ENCODE results near the gene STARD7. TPM values are rescaled to one million over a fixed set of nuclear protein-coding genes. Genes with fewer than 3 reads are reported as not detected.

The STARD7 gene
- total RNA-seq, 2 experiments from 2014 or later, result 241 to 248 TPM

DNA sequence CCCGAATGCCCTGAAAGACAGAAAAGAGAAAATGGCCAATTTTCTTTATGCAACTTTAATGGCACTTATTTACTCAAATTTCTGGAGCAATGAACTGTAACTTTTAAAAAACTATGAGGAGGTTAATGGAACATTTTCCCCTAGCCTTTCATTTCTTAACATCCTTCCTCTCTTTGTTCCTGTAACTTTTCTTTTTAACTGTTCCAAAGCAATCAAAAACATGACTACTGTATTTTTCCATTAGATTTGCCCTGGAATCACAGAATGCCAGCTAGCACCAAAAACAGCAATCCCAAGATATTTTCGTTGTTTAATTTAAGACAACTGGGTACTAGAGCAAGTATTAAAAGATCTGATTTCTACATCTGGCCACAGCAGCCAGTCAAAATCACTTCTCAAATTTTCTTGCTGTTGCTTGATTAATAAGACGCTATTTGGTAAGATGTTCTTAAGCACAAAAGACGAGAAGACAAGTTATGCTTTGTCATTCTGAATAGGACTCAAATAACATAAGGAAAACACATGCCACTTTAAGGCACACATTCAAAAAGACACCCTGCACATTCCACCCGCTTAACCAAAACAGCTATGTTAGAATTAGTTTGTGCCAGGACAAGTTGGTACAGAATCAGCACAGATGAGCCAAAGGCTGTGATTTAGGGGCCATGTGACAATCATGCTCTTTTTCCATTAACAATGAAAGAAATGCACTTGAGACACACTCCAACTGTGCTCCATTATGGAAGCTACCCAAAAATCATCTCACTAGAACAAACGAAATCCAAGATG lies 3.6 kb downstream of the STARD7 start:
- POLR2A ChIA-PET, result no interaction called here
- CTCF ChIA-PET, result interaction anchor here (0.5 to 1.6 kb wide), 4 partner anchors 27 to 182 kb away, joined by 3 to 4 read pairs (median 4); partner anchors contain the start of gene ASTL

DNA sequence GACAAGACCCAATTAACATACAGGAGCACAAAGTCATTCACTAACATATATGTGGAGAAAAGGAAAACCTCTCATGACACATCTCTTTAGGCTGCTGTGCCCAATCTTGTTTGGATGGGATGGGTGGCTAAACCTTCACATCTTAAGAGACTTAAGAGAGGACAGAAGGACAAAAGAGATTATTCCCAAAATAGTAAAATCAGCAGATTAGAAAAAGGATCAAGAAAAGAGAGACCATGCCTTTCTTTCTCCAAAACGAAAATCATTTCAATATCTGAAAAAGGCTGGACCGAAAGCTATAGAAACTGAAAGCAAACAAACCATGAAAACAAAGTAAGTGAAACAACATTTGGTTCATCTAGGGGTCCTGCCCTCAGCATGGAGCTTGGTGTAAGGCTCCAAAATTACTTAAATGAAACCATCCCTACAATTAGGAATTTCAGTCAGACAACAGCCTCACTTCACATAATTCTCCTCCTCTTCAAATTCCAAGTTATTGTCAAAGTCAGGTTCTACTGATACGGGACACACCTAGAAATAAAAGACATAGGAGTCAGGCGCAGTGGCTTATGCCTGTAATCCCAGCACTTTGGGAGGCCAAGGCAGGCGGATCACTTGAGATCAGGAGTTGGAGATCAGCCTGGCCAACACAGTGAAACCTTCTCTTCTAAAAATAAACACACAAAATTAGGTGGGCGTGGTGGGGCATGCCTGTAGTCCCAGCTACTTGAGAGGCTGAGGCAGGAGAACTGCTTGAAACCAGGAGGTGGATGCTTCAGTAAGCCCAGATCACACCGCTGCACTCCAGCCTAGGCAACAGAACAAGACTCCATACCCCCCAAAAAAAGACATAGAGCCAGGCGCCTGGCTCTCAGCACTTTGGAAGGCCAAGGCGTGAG lies 5.2 kb downstream of the STARD7 start:
- POLR2A ChIA-PET, result no interaction called here
- CTCF ChIA-PET, result interaction anchor here (1.2 kb wide), 1 partner anchor 181 kb away, joined by 4 read pairs; no protein-coding TSS in a partner anchor

DNA sequence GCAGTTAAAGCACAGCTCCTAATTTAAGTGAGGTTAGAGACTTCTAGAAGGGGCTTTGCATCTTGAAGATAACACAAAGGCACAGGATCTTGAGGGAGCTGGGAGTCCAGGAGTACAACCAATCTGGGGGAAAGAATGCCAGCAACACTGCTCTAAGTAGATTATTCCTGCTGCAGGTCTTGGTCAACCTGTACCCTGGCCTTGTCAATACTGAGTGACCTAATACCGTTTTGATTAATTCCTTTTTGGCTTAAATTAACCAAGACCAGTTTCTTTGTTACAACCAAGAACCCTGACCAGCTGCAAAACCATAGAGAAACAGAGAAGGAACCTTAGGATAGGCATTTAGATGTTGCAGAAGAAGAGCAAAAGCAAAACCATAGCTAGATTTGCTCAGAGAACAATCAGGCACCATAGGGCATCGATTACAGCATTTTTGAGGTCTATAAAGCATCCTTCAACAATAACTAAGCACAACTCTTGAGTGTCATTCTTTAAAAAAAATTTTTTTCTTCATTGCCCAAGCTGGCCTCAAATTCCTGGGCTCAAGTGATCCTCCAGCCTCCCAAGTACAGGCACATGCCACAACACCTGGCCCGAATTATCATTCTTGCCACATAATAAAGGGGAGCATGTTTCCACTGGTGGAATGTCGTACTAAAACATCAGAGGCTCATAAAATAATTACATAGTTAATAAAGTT lies 6.3 kb downstream of the STARD7 start:
- POLR2A ChIA-PET, result no interaction called here
- CTCF ChIA-PET, result interaction anchor here (0.8 to 1.1 kb wide), 2 partner anchors 9 to 63 kb away, joined by 3 read pairs; no protein-coding TSS in a partner anchor

DNA sequence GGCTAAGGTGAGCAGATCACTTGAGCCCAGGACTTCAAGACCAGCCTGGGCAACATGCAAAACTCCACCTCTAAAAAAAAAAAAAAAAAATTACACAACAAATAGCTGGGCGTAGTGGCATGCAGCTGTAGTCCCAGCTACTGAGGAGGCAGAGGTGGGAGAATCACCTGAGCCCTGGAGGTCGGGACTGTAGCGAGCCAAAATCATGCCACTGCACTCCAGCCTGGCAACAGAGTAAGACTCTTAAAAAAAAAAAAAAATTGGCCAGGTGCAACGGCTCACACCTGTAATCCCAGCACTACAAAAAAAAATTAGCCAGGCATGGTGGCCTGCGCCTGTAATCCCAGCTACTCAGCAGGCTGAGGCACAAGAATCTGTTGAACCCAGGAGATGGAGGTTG lies 7.3 kb downstream of the STARD7 start:
- POLR2A ChIA-PET, result no interaction called here
- CTCF ChIA-PET, result interaction anchor here (0.7 to 1.1 kb wide), 3 partner anchors 8 to 357 kb away, joined by 3 read pairs; no protein-coding TSS in a partner anchor

DNA sequence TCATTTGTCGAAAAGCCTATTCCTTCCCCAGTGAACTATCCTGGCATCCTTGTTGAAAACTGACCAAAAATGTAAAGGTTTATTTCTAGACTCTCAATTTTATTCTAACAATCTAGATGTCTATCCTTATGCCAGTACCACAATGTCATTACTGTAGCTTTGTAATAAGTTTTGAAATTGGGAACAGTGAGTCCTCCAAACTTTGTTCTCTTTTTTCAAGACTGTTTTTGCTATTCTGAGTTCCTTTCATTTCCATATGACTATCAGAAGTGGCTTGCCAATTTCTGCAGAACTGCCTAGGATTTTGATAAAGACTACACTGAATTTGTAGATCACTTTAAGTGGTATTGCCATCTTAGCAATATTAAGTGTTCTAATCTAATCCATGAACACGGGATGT lies 9.7 kb downstream of the STARD7 start:
- POLR2A ChIA-PET, result interaction anchor here (0.6 kb wide), 1 partner anchor 9 kb away, joined by 4 read pairs; no protein-coding TSS in a partner anchor

DNA sequence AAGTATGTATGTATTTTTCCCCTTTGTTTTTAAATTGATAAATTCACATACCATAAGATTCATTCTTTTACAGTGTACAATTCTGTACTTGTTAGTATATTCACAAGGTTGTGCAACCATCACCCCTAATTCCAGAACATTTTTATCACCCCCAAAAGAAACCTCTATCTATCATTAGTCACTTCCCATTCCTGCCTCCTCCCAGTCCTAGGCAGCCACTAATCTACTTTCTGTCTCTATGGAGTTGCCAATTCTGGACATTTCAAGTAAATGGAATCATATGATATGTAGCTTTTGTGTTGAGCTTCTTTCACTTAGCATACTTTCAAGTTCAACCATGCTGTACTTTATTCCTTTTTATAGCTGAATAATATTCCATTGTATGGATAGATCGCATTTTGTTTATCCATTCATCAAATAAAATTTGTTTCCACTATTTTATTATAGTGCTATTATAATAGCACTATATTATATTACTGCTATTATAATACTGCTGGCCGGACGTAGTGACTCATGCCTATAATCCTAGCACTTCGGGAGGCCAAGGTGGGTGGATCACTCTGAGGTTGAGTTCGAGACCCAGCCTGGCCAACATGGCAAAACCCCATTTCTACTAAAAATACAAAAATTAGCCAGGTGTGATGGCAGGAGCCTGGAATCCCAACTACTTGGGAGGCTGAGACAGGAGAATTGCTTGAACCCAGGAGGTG lies 10.9 kb downstream of the STARD7 start:
- ChIA-PET CTCF (no interaction called here), POLR2A (no interaction called here)

More for the DNA sequence above, 9.7 kb downstream of the STARD7 start:
- CTCF ChIA-PET, result interaction anchor here (1.4 kb wide), 1 partner anchor 24 kb away, joined by 3 read pairs; no protein-coding TSS in a partner anchor

DNA sequence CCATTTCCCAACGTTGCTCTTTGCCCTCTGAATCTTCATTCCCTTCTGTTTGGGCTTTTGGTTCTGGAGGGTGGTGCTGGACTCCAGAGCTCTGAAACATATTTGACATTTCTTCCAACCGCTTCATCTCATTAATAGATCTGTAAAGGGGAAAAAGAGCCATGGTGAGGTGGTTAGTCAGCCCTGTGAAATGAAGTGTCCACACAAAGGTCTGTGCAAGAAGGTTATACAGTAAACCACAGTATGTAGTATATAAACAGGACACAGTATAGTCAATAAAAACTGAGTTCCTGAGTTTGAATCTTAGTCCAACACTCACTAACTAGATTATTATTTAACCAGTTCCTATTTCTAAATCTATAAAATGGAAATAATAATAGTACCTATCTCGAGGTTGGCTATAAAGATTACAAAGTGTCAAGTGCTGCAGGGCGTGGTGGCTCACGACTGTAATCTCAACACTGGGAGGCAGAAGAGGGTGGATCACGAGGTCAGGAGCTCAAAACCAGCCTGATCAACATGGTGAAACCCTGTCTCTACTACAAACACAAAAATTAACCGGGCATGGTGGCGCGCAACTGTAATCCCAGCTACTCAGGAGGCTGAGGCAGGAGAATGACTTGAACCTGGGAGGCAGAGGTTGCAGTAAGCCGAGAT lies 13.1 kb downstream of the STARD7 start:
- ChIA-PET POLR2A (interaction anchor here (0.7 kb wide), 1 partner anchor 1587 kb away, joined by 10 read pairs; no protein-coding TSS in a partner anchor), CTCF (interaction anchor here (0.8 kb wide), 1 partner anchor 15 kb away, joined by 5 read pairs; no protein-coding TSS in a partner anchor)

DNA sequence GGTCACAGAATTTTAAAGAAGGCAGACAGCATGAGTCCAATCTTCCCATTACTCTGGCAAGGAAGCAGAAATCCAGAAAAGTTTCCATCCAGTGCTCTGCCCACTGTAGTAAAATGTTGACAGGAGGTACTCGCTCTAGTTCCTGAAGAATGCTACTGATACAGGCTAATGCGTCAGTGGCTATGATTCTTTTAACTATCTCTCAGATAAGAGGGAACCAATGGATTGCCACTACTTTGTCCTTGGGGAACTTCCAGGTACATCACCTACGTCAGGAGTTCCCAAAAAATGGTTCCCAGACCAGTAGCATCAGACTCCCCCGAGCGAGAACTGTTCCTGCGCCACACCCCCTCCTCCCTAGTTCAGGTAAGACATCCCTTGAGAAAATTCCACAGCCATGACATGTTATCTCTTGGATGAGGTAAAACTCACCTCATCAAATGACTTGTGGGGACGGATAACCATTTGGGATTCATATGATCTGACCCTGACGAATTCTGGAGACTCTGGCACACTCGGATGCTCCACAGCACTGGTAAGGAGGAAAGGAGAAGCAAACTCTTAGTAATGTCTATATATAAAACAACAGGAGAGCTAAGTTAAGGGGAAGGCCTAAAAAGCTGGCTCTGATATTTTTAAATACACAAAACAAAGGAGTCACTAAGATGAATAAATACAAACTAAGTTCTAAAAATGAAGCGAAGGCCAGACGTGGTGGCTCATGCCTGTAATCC lies 16.5 kb downstream of the STARD7 start:
- ChIA-PET POLR2A (interaction anchor here (1.2 kb wide), 1 partner anchor 16 kb away, joined by 4 read pairs; no protein-coding TSS in a partner anchor), CTCF (interaction anchor here (1.3 to 2.0 kb wide), 2 partner anchors 10 to 19 kb away, joined by 3 to 6 read pairs; no protein-coding TSS in a partner anchor)

DNA sequence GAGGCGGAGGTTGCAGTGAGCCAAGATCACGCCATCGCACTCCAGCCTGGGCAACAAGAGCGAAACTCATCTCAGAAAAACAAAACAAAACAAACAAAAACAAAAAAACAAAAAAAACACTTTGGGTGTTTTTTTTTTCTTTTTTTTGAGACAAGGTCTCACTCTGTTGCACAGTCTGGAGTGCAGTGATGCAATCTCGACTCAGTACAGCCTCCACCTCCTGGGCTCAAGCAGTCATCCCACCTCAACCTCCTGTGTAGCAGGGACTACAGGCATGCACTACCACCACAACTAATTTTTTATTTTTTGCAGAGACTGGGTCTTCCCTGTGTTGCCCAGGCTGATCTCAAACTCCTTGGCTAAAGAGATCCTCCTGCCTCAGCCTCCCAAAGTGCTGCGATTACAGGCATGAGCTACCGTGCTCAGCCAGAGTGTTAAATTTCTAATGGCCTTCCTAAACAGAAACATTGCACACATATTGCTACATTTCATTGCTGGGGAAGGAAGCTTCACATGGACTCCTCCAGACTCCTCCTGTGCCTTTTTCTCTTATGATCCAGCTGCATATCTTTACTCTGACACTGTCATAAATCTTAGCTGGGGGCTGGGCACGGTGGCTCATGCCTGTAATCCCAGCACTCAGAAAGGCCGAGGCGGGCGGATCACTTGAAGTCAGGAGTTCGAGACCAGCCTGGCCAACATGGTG lies 19.7 kb downstream of the STARD7 start:
- ChIA-PET POLR2A (no interaction called here), CTCF (no interaction called here)

DNA sequence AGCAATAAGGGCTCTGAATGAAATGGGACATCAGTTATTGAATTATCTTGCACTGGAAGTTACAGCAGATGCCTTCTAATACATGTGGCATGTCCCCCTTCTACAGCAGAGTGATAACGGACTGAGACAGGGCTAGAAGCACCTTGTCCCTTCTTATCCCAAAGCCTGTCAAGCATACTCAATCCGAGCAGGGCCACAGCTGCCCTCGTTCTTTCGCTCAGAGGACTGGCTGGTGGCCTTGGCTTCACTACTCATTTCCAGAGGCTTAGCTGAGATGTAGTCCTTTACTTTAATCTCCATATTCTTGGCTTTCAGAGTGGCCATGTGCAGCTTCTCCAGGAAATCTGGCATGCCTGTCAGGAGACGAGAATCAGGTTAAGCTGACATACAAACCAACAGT lies 22.1 kb downstream of the STARD7 start:
- ChIA-PET POLR2A (no interaction called here), CTCF (interaction anchor here (1.3 to 3.0 kb wide), 2 partner anchors 12 kb away, joined by 5 to 10 read pairs; no protein-coding TSS in a partner anchor)

DNA sequence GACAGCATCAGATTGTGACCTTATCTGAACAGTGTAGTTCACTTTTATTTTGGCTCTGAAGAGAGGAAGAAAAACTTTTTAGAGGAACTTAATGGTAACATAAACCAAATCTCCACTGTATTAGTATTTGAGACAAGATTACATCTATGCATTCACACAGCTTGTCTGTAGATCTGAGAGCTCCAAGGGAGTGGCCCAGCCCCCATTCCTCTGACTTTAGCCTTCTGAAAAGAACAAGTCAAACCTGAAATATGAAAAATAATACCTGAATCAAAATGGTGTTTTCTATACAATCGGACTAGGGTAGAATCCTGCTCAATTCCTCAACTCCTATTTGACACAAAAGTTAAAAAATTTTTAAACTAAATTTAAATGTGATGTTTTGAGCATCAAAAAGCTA lies 23.1 kb downstream of the STARD7 start:
- CTCF ChIA-PET, result interaction anchor here (1.1 to 3.0 kb wide), 2 partner anchors 11 to 45 kb away, joined by 3 to 10 read pairs; no protein-coding TSS in a partner anchor
- POLR2A ChIA-PET, result interaction anchor here (0.9 kb wide), 1 partner anchor 23 kb away, joined by 3 read pairs; the partner anchor contains the start of gene STARD7

DNA sequence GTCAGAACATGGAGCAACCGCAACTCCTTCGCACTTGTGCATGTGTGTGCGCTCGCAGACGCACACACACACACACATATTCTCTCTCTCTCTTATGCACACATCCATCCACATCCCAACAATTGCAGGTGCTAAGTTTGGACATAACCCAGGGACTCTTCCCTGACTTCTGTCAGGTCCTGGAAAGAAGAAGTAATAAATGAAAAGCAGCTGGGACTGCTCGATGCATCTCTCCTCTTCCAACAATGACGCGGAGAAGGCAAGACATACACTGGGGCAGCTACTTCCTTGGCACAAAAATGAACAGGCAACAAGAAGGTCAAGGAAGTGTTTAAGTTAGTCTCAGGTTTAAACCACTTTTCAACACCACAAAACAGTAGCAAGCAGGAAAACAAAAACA lies 23.6 kb downstream of the STARD7 start:
- POLR2A ChIA-PET, result interaction anchor here (0.9 kb wide), 1 partner anchor 23 kb away, joined by 3 read pairs; the partner anchor contains the start of gene STARD7

DNA sequence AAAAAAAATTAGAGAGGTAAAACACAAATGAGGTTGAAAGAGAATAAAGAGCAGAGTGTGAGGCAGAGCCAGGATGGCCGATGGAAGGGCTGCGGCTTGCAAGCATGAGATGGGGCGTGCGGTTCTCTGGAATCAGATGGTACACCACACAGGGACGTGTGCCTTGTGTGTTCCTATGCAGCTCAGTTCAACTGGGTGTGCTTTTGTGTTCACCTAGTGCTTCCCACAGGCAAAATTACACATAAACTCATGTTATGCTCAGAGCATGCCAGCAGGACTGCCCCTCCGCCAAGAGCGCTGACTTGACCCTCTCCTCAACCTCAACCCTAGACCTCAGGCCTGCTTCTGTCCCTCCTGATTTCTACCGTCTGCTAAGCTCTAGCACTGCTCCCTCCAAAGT lies 24.4 kb downstream of the STARD7 start:
- ChIA-PET CTCF (interaction anchor here (3.0 kb wide), 1 partner anchor 9 kb away, joined by 10 read pairs; no protein-coding TSS in a partner anchor), POLR2A (no interaction called here)

More for the DNA sequence above, 23.6 kb downstream of the STARD7 start:
- CTCF ChIA-PET, result interaction anchor here (1.1 to 3.0 kb wide), 2 partner anchors 10 to 44 kb away, joined by 3 to 10 read pairs; no protein-coding TSS in a partner anchor

DNA sequence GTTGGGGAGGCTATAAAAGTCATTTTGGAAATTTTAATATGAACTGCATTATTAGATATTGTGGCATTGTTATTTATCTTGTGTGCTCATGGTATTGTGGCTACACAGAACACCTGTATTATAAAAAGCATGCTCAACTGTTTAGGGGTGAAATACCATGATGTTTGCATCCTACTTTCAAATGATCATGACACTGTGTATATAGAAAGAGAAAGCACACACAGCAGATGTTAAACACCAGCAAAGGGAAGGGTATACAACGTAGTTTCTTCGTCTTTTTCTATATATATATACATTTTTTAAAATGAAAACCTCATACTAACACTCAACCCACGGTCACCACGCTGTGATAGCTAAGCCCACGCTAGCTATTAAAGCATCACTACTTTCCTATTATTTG lies 27.1 kb downstream of the STARD7 start:
- ChIA-PET CTCF (interaction anchor here (0.7 to 2.0 kb wide), 4 partner anchors 26 to 159 kb away, joined by 3 to 6 read pairs (median 5); no protein-coding TSS in a partner anchor), POLR2A (interaction anchor here (0.7 to 1.5 kb wide), 3 partner anchors 28 to 582 kb away, joined by 3 to 5 read pairs (median 4); no protein-coding TSS in a partner anchor)

DNA sequence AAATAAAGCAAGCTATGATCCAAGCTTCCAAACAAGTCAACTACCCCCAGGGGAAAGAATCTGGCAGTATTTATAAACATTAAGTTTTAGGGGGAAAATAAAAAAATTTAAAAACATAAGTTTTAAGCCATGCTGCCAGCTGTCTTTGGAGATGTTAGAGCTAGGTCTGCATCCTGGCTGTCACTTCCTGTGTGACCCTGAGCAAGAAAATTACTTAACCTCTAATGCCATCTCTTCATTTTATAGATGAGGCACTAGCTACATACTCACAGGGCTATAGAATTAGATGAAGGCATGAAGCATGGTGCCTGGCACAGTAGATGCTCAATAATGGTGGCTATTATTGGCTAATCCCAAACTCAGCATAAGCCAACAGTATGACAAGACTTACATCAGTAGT lies 28.1 kb downstream of the STARD7 start:
- ChIA-PET POLR2A (no interaction called here), CTCF (interaction anchor here (0.6 to 2.0 kb wide), 5 partner anchors 15 to 159 kb away, joined by 3 to 6 read pairs (median 5); no protein-coding TSS in a partner anchor)

DNA sequence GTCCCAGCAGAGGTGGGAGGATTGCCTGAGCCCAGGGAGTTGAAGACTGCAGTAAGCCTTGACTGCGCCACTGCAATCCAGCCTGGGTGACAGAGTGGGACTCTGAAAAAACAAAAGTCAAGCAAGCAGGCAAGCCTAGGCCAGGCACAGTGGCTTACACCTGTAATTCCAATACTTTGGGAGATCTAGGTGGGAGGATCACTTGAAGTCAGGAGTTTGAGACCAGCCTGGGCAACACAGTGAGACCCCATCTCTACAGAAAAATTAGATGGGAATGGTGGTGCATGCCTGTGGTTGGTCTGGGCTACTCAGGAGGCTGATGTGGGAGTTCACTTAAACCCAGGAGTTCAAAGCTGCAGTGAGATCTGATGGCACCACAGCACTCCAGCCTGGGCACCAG lies 28.6 kb downstream of the STARD7 start:
- ChIA-PET POLR2A (no interaction called here), CTCF (interaction anchor here (0.6 to 2.0 kb wide), 5 partner anchors 16 to 159 kb away, joined by 3 to 6 read pairs (median 5); no protein-coding TSS in a partner anchor)
